Mesenchymal stem cell (in vitro differentiated cells and primary cell): ENCODE measurements around the gene ST7L.

Experiments used
- DNase-seq: peaks from one replicate; pipeline ENCODE4 v3.0.0-alpha.2; 2013
- H2AFZ ChIP-seq: one replicate; pipeline ENCODE4 v1.6.1; 2013; ENCODE audit warnings: low read depth, mild to moderate bottlenecking, control low read depth, inconsistent platforms, low read length, moderate library complexity
- H2AK5ac ChIP-seq: 2 replicates; pipeline ENCODE4 v1.6.1; 2013; ENCODE audit warnings: low read length, moderate library complexity, mild to moderate bottlenecking, inconsistent platforms; ENCODE audit not compliant: severe bottlenecking
- H2BK120ac ChIP-seq: one replicate; pipeline ENCODE4 v1.6.1; 2013; ENCODE audit warnings: low read depth, mild to moderate bottlenecking, inconsistent platforms, low read length, moderate library complexity
- H2BK12ac ChIP-seq, 2 experiments: one replicate each; pipeline ENCODE4 v1.6.1; 2013; ENCODE audit warnings: inconsistent platforms in 2 of 2, low read length in 2 of 2, mild to moderate bottlenecking in 2 of 2, moderate library complexity in 2 of 2, control low read depth in 1 of 2
- H2BK15ac ChIP-seq: one replicate; pipeline ENCODE4 v1.6.1; 2013; ENCODE audit warnings: mild to moderate bottlenecking, low read depth, inconsistent platforms; ENCODE audit not compliant: poor library complexity, severe bottlenecking
- H2BK5ac ChIP-seq: 2 replicates; pipeline ENCODE4 v1.6.1; 2013; ENCODE audit warnings: low read depth, mild to moderate bottlenecking, low read length, control low read depth, inconsistent platforms; ENCODE audit not compliant: poor library complexity, severe bottlenecking
- H3K14ac ChIP-seq, 2 experiments: one replicate each; pipeline ENCODE4 v1.6.1; 2013; ENCODE audit warnings: inconsistent platforms in 2 of 2, low read length in 2 of 2, control low read depth in 1 of 2, mild to moderate bottlenecking in 1 of 2, moderate library complexity in 1 of 2
- H3K18ac ChIP-seq, 2 experiments: one replicate each; pipeline ENCODE4 v1.6.1; 2013; ENCODE audit warnings: inconsistent platforms in 2 of 2, low read length in 2 of 2, control low read depth in 1 of 2, low read depth in 1 of 2, mild to moderate bottlenecking in 1 of 2
- H3K23ac ChIP-seq, 2 experiments: one replicate each; pipeline ENCODE4 v1.6.1; 2013; ENCODE audit warnings: inconsistent platforms in 2 of 2, low read length in 2 of 2, mild to moderate bottlenecking in 2 of 2, moderate library complexity in 2 of 2, control low read depth in 1 of 2
- H3K27ac ChIP-seq: 2 replicates; pipeline ENCODE4 v1.5.1; 2013; ENCODE audit warnings: mild to moderate bottlenecking, moderate library complexity, low read length, control low read depth, inconsistent platforms; ENCODE audit not compliant: poor library complexity, severe bottlenecking
- H3K27me3 ChIP-seq, 2 experiments: 2 replicates each; pipeline versions ENCODE4 v1.6.1 to v1.7.0; 2013; ENCODE audit warnings: low read length in 2 of 2, mild to moderate bottlenecking in 2 of 2, moderate library complexity in 2 of 2, control low read depth in 1 of 2, inconsistent platforms in 1 of 2; ENCODE audit not compliant: control insufficient read depth in 1 of 2, insufficient read depth in 1 of 2
- H3K36me3 ChIP-seq, 2 experiments: 2 replicates each; pipeline versions ENCODE4 v1.6.1 to v1.7.0; 2013; ENCODE audit warnings: low read length in 2 of 2, control low read depth in 1 of 2, inconsistent platforms in 1 of 2, low read depth in 1 of 2, mild to moderate bottlenecking in 1 of 2; ENCODE audit not compliant: insufficient read depth in 2 of 2, control insufficient read depth in 1 of 2
- H3K4ac ChIP-seq, 2 experiments: one replicate each; pipeline ENCODE4 v1.6.1; 2013; ENCODE audit warnings: inconsistent platforms in 2 of 2, low read length in 2 of 2, mild to moderate bottlenecking in 2 of 2, moderate library complexity in 2 of 2, control low read depth in 1 of 2, low read depth in 1 of 2
- H3K4me1 ChIP-seq: 2 replicates; pipeline ENCODE4 v1.6.1; 2013; ENCODE audit warnings: low read depth, low read length, control low read depth; ENCODE audit not compliant: control insufficient read depth, insufficient read depth
- H3K4me2 ChIP-seq: 2 replicates; pipeline ENCODE4 v1.6.1; 2013; ENCODE audit warnings: low read length, mild to moderate bottlenecking, inconsistent platforms; ENCODE audit not compliant: poor library complexity, severe bottlenecking
- H3K4me3 ChIP-seq, 2 experiments: 2 replicates each; pipeline versions ENCODE4 v1.5.1 to v1.7.0; 2013; ENCODE audit warnings: low read length in 2 of 2, mild to moderate bottlenecking in 2 of 2, control low read depth in 1 of 2, low read depth in 1 of 2; ENCODE audit not compliant: insufficient read depth in 1 of 2
- H3K79me1 ChIP-seq: replicated peaks from 2 replicates; pipeline ENCODE4 v1.6.1; 2013; ENCODE audit warnings: mild to moderate bottlenecking, control low read depth, low read length, inconsistent platforms; ENCODE audit not compliant: poor library complexity, severe bottlenecking
- H3K9ac ChIP-seq: 2 replicates; pipeline ENCODE4 v1.7.0; 2013; ENCODE audit warnings: mild to moderate bottlenecking, low read length, moderate library complexity
- H3K9me3 ChIP-seq: 2 replicates; pipeline ENCODE4 v1.7.0; 2013; ENCODE audit warnings: mild to moderate bottlenecking, low read length; ENCODE audit not compliant: control insufficient read depth
- H4K8ac ChIP-seq: one replicate; pipeline ENCODE4 v1.6.1; 2013; ENCODE audit warnings: inconsistent platforms, mild to moderate bottlenecking, low read length, moderate library complexity
- H4K91ac ChIP-seq: one replicate; pipeline ENCODE4 v1.6.1; 2013; ENCODE audit warnings: mild to moderate bottlenecking, low read length, inconsistent platforms
- WGBS: methylation state at CpG from one replicate; pipeline ENCODE4 v1.1.7; 2013; ENCODE audit warnings: mixed read lengths; 5-methylcytosine and 5-hydroxymethylcytosine counted together

ST7L gene

DNA sequence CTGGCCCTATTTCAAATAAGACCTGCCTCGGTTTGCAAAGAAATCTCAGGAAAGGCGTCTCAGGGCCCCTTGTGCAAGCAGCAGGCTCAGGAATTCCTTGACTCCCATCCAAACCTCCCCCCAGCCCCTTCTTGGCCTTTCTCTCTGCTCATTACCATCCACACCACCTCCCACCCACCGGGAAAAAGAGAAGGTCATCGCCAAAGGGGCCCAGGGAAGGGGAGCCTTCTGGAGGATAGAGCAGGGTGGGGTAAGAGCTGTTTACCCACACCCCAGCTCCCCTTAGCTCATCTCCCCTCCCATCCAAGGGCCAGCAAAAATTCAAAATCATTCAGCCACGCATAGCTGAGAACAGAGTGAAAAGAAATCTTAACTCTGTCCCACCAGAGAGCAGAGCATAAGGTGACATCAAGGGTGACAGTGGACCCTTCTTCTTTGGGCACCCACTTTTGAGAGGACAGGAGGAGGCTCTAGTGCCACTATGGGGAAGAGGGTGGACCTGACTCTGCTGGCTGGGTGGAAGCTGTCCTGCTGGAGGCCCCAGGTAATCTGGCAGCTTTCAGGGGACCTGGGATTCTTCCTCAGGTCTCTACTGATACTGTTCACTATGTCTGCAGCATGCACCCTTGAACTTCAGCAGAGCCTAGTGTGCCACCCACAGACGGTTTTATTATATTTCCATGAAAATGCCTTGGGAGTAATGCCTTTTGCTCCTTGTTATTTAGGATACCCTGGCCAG is 114.1 kb downstream of the ST7L start:
- peaks cover 31% of the 10 kb centered on the region for H3K4me1 ChIP-seq
- H2BK15ac ChIP-seq = peak overlapping the region; percentile 95
- no peak overlapping the region for H3K9ac ChIP-seq
- H2AK5ac ChIP-seq = peak overlapping the region; percentile 24
- no peak overlapping the region for H2AFZ ChIP-seq
- peaks cover 0 to 56% of the 10 kb centered on the region in 2 experiments for H3K27me3 ChIP-seq
- no peak overlapping the region for H3K18ac ChIP-seq
- no peak overlapping the region for H2BK12ac ChIP-seq
- H4K91ac ChIP-seq = no peak overlapping the region
- no peaks in the 10 kb centered on the region for H3K36me3 ChIP-seq
- WGBS = 67% methylated on average over 4 of the region's 6 CpGs
- H3K27ac ChIP-seq = no peak overlapping the region
- H4K8ac ChIP-seq = no peak overlapping the region
- no peak for DNase-seq
- H3K9me3 ChIP-seq = no peaks in the 10 kb centered on the region
- H3K14ac ChIP-seq = no peak overlapping the region
- no peak overlapping the region for H3K4me2 ChIP-seq
- no peak overlapping the region for H3K4me3 ChIP-seq
- no peak overlapping the region for H3K4ac ChIP-seq
- H3K23ac ChIP-seq = no peak overlapping the region
- no peak overlapping the region for H2BK120ac ChIP-seq
- H2BK5ac ChIP-seq = no peak overlapping the region
- H3K79me1 ChIP-seq = peaks cover 3% of the 10 kb centered on the region

DNA sequence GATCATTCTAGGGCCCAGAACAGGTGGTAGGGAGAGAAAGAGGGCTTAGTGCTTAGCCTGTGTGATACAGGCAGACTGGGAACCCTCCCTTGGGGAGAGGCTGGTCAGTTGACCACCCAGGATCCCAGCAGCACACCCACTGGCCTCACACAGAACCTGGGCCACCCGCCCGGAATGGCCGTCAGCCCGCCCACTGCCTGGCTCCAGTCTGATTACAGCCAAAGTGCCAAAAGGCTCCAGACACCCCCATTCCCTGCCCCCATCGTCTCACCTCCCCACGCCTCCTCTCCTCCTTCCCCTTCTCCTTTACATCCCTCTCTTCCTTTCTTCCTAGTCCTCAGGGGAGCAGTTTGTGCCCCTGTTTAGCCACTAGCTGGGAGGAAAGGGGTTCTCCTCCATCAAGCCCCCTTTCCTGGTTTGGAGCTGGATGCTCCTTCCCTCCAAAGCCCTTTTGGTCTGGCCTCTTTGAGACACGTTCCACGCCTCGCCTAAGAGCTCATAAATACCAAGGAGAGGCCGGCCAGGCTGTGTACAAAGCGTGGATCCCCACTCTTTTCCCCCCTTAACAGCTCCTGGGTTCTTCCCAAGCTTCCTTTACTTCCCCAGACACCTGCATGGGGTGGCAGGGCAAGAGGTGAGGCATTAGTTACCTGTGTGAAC is 114.8 kb downstream of the ST7L start:
- Histone ChIP-seq H3K27me3 (peaks cover 0 to 49% of the 10 kb centered on the region in 2 experiments), H4K91ac (peak overlapping the region; percentile 2), H3K4me1 (peaks cover 28% of the 10 kb centered on the region), H3K4me3 (no peak overlapping the region), H3K27ac (no peak overlapping the region), H2AK5ac (no peak overlapping the region), H2BK12ac (no peak overlapping the region), H2BK15ac (no peak overlapping the region), H2AFZ (no peak overlapping the region), H3K18ac (no peak overlapping the region), H3K4ac (no peak overlapping the region), H3K9me3 (no peaks in the 10 kb centered on the region), H3K4me2 (no peak overlapping the region), H3K14ac (no peak overlapping the region), H3K79me1 (peaks cover 3% of the 10 kb centered on the region), H2BK120ac (no peak overlapping the region), H3K36me3 (no peaks in the 10 kb centered on the region), H2BK5ac (no peak overlapping the region), H3K9ac (no peak overlapping the region), H4K8ac (no peak overlapping the region), H3K23ac (no peak overlapping the region)
- 78% methylated on average over 9 of the region's 11 CpGs for WGBS
- no peak for DNase-seq

DNA sequence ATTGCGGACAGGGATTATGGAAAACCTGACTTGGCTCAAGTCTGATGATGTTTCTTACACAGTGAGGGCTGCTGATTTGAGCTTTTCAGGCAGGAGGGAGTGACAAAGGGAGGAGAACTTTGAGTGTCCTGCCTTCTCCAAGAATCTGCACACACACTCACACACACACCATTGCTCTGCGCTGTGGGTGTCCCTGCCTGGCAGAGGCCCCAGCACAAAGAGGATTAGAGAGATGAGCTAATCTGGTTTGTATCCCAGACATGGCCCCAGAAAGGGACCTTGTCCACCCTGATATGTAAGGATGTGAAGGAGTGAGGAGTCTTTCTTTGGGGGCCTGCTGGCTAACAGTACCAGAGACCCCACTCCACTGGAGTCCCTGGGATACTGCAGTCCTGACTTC is 116.1 kb downstream of the ST7L start:
- Histone ChIP-seq H3K14ac (no peak overlapping the region), H3K4me3 (peak overlapping the region in 1 of 2 experiments; percentile 77), H2BK120ac (no peak overlapping the region)

More for the DNA sequence above, 116.1 kb downstream of the ST7L start:
- Histone ChIP-seq H2BK12ac (no peak overlapping the region), H4K91ac (no peak overlapping the region), H3K4me1 (peaks cover 18% of the 10 kb centered on the region), H2BK5ac (no peak overlapping the region), H3K36me3 (no peaks in the 10 kb centered on the region), H3K9ac (no peak overlapping the region), H2AFZ (no peak overlapping the region), H3K4ac (peak overlapping the region in 1 of 2 experiments; percentile 26), H4K8ac (no peak overlapping the region), H3K18ac (peak overlapping the region in 1 of 2 experiments; percentile 41), H3K79me1 (no peaks in the 10 kb centered on the region), H3K4me2 (no peak overlapping the region), H3K23ac (peak overlapping the region in 1 of 2 experiments; percentile 42), H3K9me3 (no peaks in the 10 kb centered on the region), H2BK15ac (no peak overlapping the region), H3K27me3 (peaks cover 0 to 36% of the 10 kb centered on the region in 2 experiments), H2AK5ac (peak overlapping the region; percentile 30), H3K27ac (no peak overlapping the region)
- 75% methylated on average over 1 of the region's 2 CpGs for WGBS
- DNase-seq = no peak
